GM21367 (cell line): ENCODE data around the gene SLC38A10.

ENCODE experiments used
- ATAC-seq: cut with Tn5 transposase; IDR thresholded peaks from one replicate; pipeline ENCODE4 v1.9.1; 2021; ENCODE audit not compliant: unreplicated experiment

The SLC38A10 gene

DNA sequence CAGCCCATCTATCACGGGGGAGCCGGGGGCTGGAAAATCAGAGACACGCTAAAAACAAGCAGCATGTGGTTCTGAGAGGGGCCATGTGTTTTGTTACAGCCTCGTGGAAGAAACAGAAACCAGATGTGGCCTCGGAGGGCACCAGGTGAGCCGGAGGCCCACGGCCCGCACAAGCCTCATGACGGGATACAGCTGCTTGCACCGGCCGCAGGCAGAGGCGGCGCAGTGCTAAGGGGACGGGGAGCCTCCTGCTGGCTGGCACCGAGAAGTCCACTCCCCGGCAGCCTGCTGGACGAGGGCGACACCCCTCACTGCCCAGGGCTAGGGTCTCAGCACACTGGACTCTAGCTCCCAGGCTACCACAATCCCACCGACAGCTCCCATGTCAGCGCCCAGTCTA, 36.8 kb downstream of the SLC38A10 start:
- ATAC-seq, result no peak

DNA sequence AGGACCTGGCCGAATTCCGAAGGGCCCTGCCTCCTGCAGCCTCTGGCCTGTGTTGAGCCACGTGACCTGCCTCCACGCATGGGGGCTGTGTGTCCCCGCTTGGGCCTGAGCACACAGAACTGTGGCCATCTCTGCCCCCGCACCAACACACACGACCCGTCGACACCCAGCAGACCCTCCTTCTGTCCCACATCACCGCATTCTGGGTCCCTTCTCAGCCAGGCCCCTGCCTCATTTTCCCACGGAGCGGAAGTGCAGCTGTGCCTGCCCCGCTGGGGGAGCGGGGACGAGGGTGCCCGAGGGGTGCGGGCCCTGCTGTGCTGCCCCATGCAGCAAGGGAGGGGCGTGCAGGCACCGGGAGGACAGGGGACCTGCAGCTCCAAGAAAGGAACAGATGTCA, 37.6 kb downstream of the SLC38A10 start:
- ATAC-seq, result no peak

DNA sequence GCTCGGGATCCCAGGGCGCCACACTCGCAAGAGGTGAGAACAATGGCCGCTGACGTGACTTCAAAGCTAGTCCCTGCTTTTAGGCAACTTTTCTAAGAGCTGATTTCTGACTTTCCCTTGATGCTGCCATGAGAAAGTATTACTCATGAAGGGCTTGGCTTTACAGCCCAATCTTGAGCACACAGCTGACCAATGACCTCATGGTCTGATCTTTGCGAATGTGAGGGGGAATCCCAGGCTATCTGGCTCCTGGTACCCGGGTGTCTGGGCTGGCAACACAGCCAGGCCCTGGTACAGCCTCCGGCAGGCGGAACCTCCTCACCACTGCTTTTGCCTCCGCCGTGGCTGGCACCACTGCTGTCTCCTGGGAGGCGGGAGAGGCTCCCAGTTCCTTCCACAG, 38.5 kb downstream of the SLC38A10 start:
- no peak for ATAC-seq

DNA sequence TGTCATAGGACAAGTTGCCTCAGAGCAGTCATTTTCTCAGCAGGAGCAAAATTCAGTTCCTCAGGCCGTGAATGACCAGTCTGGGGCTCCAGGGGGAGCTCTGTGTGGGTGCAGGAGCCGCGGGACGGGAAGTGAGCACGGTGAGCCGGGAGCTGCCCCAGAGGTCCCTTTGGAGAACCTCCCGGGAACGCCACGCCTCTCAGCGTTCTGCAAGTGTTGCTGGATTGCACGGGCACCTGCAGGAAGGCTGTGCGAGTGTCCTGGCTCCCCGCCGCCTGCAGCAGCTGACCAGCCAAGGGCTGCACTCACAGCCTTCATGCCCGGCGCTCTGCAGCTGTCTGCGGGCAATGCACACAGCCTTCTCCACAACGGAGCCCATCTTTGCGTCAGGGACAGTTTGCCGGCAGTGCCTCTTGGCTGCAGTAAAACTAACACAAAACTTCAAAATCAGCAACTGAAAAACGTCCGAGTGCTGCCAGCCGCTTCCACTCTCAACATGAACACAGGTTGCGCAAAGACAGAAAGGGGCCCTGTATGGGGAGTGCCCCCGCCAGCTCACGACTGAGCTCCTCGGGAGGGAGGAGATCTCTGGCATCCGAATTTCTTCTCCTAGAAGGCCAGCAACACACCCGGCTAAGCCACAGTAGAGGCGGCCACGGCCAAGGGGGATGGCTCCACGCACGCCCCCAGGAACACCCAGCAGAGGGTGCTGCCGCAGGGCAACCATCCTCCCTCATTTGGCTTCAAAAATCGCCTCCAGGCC, 40.0 kb downstream of the SLC38A10 start:
- no peak for ATAC-seq

DNA sequence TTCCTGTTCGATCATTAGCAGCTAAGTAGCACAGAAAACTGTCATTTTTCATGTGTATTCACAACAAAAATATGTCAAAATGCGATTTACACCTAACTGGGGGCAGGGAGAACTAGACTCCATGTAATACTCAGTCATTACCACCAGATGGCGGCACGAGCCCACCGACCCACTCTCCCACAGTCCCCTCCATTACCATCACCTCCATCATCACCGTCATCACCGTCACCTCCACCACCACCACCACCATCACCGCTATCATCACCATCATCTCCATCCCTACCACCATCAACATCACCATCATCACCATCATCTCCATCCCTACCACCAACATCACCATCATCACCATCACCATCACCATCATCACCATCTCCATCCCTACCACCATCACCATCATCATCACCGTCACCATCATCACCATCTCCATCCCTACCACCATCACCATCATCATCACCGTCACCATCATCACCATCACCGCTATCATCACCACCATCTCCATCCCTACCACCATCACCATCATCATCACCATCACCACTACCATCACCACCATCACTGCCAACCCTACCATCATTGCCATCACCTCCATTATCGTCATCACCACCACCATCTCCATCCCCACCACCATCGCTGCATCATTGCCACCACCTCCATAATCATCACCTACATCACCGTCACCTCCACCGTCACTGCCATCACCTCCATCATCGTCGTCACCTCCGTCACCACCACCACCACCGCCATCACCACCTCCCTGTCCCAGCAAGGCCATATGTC, 41.6 kb downstream of the SLC38A10 start:
- no peak for ATAC-seq

- ATAC-seq, result no peak
Observed at GRCh38 chr17:81252987-81253329, 42.1 kb downstream of the SLC38A10 start.

- ATAC-seq, result no peak
Observed at GRCh38 chr17:81252326-81252986, 42.7 kb downstream of the SLC38A10 start.

DNA sequence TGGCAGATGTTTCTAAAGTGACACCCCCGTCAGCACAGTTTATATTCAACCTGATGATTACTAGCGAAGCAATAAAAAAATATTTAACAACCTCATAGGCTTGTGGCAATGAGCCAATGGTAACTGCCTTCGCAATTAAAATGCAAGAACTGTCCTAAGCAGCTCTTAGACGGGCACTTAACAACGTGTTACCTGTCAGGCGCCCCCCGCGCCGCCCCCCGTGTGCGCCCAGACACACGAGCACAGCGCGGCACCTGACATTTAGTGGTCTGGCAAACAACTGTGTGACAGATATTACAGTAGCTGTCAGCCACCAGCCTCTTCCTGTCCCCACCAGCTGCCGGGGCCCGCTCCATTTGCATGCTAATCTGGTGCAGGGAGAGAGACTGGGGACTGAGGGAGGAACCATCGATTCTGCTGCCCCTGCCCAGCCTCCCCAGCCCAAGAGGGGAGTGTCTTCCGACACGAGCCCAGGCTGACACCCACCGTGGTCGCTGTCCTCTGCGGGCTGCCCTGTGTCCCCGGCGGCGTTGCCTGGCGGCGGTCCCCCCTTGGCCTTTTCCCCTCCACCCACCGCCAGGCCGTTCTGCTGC, 43.3 kb downstream of the SLC38A10 start:
- no peak for ATAC-seq

DNA sequence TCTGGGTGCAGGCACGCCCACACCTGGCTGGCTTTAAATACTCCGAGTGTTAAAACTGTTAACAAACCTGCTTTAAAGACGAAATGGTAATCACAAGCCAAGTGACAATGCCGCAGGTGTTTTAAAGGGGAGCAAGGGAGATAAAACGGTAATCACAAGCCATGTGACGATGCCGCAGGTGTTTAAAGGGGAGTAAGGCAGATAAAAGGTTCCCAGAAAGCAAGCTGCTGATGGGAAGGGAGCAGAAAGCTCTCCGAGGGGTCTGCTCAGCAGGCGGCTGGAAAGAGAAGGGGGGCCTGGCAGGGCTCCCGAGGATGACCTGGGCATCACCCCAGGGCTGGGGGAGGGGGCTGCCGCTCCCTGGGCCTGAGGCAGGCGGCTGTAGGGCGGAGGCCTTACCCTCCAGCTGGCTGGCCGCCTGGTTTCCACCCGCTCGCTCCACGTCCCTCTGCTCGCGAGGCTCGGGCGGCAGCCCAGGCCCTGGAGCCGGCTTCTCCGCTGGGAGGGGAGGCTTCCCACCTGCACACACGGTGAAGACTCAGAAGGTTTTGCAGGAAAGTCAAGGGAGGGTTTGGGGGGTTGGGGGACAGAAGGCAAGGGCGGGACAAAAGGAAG, 43.9 kb downstream of the SLC38A10 start:
- ATAC-seq, result no peak

- no peak for ATAC-seq
Observed at GRCh38 chr17:81250286-81251093, 44.6 kb downstream of the SLC38A10 start.

GRCh38 chr17:81249223-81250040, 45.7 kb downstream of the SLC38A10 start:
- ATAC-seq, result no peak

GRCh38 chr17:81248649-81249048, 46.5 kb downstream of the SLC38A10 start:
- no peak for ATAC-seq

DNA sequence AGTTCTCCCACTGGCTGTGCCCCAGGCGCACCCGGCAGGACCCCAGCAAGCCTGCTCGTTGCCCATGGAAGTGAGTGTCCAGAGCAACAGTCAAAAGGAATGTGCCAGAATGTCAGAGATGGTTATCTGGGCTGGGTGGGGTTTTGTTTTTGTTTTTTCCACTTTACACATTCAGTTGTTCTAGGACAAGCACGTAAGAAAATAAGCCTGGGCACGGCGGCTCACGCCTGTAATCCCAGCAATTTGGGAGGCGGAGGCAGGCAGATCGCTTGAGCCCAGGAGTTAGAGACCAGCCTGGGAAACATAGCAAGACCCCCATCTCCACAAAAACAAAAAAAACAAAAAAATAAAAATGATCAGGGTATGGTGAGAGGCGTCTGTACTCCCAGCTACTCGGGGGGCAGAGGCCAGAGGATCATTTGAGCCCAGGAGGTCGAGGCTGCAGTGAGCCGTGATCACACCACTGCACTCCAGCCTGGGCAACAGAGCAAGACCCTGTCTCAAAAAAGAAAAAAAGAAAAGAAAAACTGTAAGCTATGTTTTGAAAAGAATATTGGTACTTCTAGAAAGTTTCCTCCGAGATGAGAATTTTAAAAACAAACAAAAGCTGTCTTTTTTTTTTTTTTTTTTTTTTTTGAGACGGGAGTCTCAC, 47.6 kb downstream of the SLC38A10 start:
- ATAC-seq, result no peak

DNA sequence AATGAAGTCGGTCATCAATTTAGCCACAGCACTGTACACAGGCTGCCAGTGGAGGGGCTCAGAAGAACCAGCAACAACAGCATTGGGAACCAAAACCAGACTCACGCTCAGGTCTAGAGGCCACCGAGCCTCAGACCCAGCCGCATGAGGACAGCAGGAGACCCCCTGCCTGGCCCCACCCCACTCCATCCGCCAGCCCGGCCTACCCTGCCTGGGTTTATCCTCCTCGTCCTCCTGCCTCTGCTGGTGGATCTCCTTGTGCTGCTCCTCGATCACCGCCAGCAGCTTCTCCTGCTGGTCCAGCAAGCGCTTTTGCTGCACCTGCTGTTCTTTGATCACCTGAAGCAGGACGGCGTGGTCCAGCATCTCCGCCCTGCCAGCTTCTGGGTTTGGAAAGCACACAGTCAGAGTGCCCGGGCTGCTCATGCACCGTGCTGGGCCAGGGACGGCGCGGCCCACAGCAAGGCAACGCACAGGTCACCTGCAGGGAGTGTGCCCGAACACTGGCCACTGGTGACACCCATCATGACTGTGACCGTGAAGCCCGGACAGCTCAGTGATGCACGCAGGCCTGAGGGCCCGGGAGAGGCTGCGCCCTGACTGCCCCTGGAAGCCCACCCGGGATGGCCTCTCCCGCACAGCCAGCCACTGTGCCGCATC, 48.3 kb downstream of the SLC38A10 start:
- ATAC-seq, result no peak

GRCh38 chr17:81246343-81246670, 48.8 kb downstream of the SLC38A10 start:
- ATAC-seq, result no peak

DNA sequence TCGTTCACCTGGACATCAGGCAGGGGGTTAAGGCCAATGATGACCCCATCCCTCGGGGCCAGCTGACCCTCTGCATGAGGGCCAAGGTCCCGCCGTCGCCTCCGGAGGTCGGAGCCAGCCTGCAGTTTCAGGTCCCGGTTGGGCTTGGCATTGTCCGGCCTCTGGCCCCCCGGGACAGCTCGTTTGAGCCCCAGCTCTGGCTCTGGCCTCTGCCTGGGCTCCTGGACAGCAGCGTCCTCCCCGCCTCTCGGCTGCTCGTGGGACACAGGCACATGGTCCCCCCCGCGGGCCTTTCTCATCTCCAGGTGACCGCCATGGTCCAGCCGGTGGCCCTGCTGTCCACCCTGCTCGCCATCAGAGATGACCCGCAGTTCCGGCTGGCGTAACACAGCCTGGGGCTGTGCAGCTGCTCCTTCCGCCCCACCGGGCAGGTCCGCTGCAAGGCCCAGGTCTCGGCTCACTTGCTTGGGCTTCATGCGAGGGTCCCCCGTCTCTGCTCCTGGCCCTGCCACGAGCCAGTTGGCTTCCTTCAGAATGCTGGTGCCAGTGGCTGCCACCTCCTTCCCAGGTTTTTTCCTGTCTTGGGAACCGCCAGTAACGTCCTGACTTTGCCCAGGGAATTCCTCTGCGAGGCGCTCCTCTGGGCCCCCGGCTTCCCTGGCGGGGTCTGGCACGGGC, 49.3 kb downstream of the SLC38A10 start:
- ATAC-seq, result no peak

DNA sequence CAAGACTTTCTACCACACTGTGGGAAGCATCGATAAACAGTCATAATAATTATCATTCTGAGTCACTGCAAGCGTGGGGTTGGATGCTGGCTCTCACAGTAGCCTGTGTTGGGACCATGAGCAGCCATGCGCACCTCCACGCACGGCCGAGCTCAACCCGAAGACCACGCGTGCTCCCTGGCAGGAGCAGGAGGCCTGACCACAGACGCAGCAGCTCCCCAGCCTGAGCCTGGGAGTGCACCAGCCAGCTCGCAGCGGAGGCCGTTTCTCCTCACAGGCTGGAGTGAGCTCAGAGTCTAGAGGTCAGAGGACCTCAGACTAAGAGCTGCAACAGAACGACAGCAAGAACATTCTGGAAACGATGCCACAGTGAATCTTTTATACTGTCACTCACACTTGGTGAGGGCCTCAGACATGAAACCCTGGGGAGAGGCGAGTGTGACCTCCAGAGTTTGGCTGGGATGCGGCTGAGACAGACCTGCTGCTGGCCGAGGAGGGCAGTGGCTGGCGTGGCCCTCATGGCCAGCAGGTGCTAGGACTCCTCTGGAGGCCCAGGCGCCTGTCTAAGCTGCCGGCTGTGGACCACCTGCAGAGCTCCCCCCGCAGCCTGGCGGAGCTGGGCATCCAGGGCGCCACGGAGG, 50.0 kb downstream of the SLC38A10 start:
- ATAC-seq, result no peak
